ENCODE measurements around the gene NCAPG2.

GRCh38 chr7:158724658-158725505 is 20.3 kb upstream of the NCAPG2 start:
- no peak for TF ChIP-seq ARNT (IDR thresholded peaks at IDR 0.05)
- no peak for TF ChIP-seq BHLHE40 (IDR thresholded peaks at IDR 0.05; ENCODE audit: borderline replicate concordance)
- TF ChIP-seq ELF4 (IDR thresholded peaks at IDR 0.05), result no peak
- no peak for TF ChIP-seq ZNF384 (IDR thresholded peaks at IDR 0.05)

All from HEK293T (cell line).